Measurements from ENCODE around the gene JPT2. TPM values are rescaled to one million over a fixed set of nuclear protein-coding genes. Genes with fewer than 3 reads are reported as not detected.

Gene JPT2
- polyA plus RNA-seq, 2 of the 4 experiments (the other 2 are of a cell fraction): 97.6 to 139 TPM

DNA sequence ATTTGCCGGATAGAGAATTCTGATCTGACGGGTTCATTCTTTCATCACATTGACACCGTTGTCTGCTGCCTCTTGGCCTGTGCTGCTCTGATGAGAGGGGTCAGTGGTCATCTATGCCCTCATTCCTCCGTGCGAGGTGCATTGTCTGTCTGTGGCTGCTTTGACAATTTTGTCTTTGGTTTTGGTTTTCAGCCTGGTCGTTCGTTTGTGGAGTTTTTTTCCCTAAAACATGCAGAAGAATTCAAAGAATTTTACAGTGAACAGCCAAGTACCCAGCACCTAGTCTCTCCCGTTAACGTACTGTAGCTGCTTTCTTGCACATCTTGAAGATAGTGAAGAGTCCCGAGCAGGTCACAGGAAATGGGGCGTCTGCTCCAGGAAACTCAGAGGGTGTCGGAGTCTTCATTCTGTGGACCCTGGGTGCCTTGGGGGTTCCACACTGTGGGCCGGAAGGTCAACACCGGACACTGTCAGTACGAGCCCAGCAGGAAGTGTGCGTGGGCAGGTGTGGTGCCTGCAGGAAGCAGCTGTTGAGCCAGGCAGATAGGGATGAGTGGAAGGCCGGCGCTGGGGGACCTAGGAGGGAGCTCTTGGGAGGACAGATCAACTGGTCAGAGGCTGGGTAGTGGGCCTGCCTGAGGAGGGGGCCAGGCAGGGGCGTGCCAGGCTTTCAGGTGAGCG is 37.7 kb upstream of the JPT2 start (continued):
- TF ChIP-seq EHMT2 (IDR thresholded peaks at IDR 0.05; ENCODE audit: low read depth): no peak

DNA sequence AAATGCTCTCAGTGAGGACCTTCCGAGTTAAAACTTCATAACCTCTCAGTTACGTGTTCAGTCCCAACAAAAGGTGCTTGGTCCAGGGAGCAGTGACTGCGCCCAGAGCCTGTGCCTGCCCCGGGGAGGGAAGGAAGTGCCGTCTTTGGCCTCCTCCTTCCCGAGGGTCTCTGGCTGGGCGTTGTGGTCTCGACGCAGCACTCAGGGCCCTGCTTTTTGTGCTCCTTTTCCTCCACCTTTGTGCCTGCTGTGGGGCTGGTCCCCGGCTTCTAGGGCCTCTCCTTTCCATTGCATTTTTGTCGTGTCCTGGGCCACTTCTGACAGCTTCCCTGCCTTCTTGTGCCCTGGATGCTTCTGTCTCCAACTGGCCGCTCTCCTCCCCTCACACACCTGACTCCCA is 36.8 kb upstream of the JPT2 start:
- DNase-seq (ENCODE audit: low read depth in 1 of 2, low spot score in 1 of 2) (no peak), ATAC-seq (no peak), FAIRE-seq (no peak)
- TF ChIP-seq KDM5A (IDR thresholded peaks at IDR 0.05) (no peak), RARB (CRISPR knock-in tag; IDR thresholded peaks at IDR 0.05) (no peak), ESRRA (IDR thresholded peaks at IDR 0.05; ENCODE audit: borderline replicate concordance, low read length) (no peak), EP300 (IDR thresholded peaks at IDR 0.05) (no peak), FOSL2 (IDR thresholded peaks at IDR 0.05) (no peak), FOSL2 (CRISPR knock-in tag; IDR thresholded peaks at IDR 0.05) (no peak), POLR2A (IDR thresholded peaks at IDR 0.05; ENCODE audit: low read length) (no peak), RNF2 (IDR thresholded peaks at IDR 0.05; ENCODE audit: borderline replicate concordance, low read depth) (no peak), FOXS1 (CRISPR knock-in tag; IDR thresholded peaks at IDR 0.05) (no peak), GATA3 (IDR thresholded peaks at IDR 0.05; ENCODE audit: borderline replicate concordance) (no peak), TP53 (CRISPR knock-in tag; IDR thresholded peaks at IDR 0.05) (no peak), CEBPB (IDR thresholded peaks at IDR 0.05) (no peak), CHD4 (IDR thresholded peaks at IDR 0.05; ENCODE audit: borderline replicate concordance) (no peak), RCOR1 (IDR thresholded peaks at IDR 0.05; ENCODE audit: low read depth, low read length) (no peak), HOXB5 (CRISPR knock-in tag; IDR thresholded peaks at IDR 0.05) (no peak), NFE2L2 (conservative IDR thresholded peaks at IDR 0.05; ENCODE audit: low read length) (no peak), HEYL (CRISPR knock-in tag; IDR thresholded peaks at IDR 0.05) (no peak), RAD21 (conservative IDR thresholded peaks at IDR 0.05 in 1 of 2, IDR thresholded peaks at IDR 0.05 in 1 of 2) (no peak)
- TF ChIP-seq, protein P1, sequence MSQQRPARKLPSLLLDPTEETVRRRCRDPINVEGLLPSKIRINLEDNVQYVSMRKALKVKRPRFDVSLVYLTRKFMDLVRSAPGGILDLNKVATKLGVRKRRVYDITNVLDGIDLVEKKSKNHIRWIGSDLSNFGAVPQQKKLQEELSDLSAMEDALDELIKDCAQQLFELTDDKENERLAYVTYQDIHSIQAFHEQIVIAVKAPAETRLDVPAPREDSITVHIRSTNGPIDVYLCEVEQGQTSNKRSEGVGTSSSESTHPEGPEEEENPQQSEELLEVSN (IDR thresholded peaks at IDR 0.05; ENCODE audit: borderline replicate concordance, low read depth): no peak
- TF ChIP-seq, protein P2, sequence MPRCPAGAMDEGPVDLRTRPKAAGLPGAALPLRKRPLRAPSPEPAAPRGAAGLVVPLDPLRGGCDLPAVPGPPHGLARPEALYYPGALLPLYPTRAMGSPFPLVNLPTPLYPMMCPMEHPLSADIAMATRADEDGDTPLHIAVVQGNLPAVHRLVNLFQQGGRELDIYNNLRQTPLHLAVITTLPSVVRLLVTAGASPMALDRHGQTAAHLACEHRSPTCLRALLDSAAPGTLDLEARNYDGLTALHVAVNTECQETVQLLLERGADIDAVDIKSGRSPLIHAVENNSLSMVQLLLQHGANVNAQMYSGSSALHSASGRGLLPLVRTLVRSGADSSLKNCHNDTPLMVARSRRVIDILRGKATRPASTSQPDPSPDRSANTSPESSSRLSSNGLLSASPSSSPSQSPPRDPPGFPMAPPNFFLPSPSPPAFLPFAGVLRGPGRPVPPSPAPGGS (IDR thresholded peaks at IDR 0.05): no peak
- TF ChIP-seq, protein P3, sequence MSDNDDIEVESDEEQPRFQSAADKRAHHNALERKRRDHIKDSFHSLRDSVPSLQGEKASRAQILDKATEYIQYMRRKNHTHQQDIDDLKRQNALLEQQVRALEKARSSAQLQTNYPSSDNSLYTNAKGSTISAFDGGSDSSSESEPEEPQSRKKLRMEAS (IDR thresholded peaks at IDR 0.05): no peak
- ChIA-PET CTCF (interaction anchor here (0.9 to 1.5 kb wide), 4 partner anchors 11 to 83 kb away, joined by 3 read pairs; no protein-coding TSS in a partner anchor), POLR2A (no interaction called here)
- Histone ChIP-seq H3K9me3 (no peaks in the 10 kb centered on the region), H3K4me3 (no peak overlapping the region), H3K4me1 (peaks cover 19% of the 10 kb centered on the region), H3K27ac (no peak overlapping the region), H3K4me2 (no peak overlapping the region)
- 89% methylated on average over 12 of the region's 12 CpGs for WGBS (ENCODE audit: missing lambda C conversion rate)

GRCh38 chr16:1642148-1642547 is 35.9 kb upstream of the JPT2 start:
- DNase-seq (ENCODE audit: low read depth in 1 of 2, low spot score in 1 of 2) (no peak), ATAC-seq (no peak), FAIRE-seq (no peak)
- ChIA-PET CTCF (interaction anchor here (0.6 to 1.5 kb wide), 3 partner anchors 10 to 289 kb away, joined by 3 read pairs; no protein-coding TSS in a partner anchor), POLR2A (no interaction called here)
- Histone ChIP-seq H3K4me1 (peaks cover 27% of the 10 kb centered on the region), H3K4me3 (no peak overlapping the region), H3K4me2 (no peak overlapping the region), H3K27ac (no peak overlapping the region), H3K9me3 (no peaks in the 10 kb centered on the region)
- 100% methylated on average over 4 of the region's 5 CpGs for WGBS (ENCODE audit: missing lambda C conversion rate)
- TF ChIP-seq HOXB5 (CRISPR knock-in tag; IDR thresholded peaks at IDR 0.05) (no peak), PHF8 (IDR thresholded peaks at IDR 0.05; ENCODE audit: borderline replicate concordance, low read depth) (no peak), GATA3 (IDR thresholded peaks at IDR 0.05; ENCODE audit: borderline replicate concordance) (no peak), ZSCAN20 (CRISPR knock-in tag; IDR thresholded peaks at IDR 0.05) (no peak), HMGXB4 (CRISPR knock-in tag; IDR thresholded peaks at IDR 0.05; ENCODE audit: borderline replicate concordance) (no peak), HOXA7 (CRISPR knock-in tag; IDR thresholded peaks at IDR 0.05) (no peak), POLR2A (IDR thresholded peaks at IDR 0.05; ENCODE audit: low read length) (no peak), RFX5 (IDR thresholded peaks at IDR 0.05) (no peak), EHF (CRISPR knock-in tag; IDR thresholded peaks at IDR 0.05) (no peak), TP53 (CRISPR knock-in tag; IDR thresholded peaks at IDR 0.05) (no peak), ZFP36 (IDR thresholded peaks at IDR 0.05; ENCODE audit: borderline replicate concordance, partially characterized antibody) (no peak), TFCP2L1 (CRISPR knock-in tag; IDR thresholded peaks at IDR 0.05) (no peak), CBX2 (IDR thresholded peaks at IDR 0.05; ENCODE audit: borderline replicate concordance, low read depth) (no peak), RAD21 (conservative IDR thresholded peaks at IDR 0.05 in 1 of 2, IDR thresholded peaks at IDR 0.05 in 1 of 2) (no peak), EHMT2 (IDR thresholded peaks at IDR 0.05; ENCODE audit: low read depth) (no peak)
- TF ChIP-seq, protein P4, sequence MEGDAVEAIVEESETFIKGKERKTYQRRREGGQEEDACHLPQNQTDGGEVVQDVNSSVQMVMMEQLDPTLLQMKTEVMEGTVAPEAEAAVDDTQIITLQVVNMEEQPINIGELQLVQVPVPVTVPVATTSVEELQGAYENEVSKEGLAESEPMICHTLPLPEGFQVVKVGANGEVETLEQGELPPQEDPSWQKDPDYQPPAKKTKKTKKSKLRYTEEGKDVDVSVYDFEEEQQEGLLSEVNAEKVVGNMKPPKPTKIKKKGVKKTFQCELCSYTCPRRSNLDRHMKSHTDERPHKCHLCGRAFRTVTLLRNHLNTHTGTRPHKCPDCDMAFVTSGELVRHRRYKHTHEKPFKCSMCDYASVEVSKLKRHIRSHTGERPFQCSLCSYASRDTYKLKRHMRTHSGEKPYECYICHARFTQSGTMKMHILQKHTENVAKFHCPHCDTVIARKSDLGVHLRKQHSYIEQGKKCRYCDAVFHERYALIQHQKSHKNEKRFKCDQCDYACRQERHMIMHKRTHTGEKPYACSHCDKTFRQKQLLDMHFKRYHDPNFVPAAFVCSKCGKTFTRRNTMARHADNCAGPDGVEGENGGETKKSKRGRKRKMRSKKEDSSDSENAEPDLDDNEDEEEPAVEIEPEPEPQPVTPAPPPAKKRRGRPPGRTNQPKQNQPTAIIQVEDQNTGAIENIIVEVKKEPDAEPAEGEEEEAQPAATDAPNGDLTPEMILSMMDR (IDR thresholded peaks at IDR 0.05): no peak
